ENCODE data around the gene ZNF385B.
"Not testable (repeated sequence)": the region's sequence is repeated elsewhere in the genome, so short reads cannot be mapped to it uniquely, and the experiment has no call there.

ZNF385B gene

DNA sequence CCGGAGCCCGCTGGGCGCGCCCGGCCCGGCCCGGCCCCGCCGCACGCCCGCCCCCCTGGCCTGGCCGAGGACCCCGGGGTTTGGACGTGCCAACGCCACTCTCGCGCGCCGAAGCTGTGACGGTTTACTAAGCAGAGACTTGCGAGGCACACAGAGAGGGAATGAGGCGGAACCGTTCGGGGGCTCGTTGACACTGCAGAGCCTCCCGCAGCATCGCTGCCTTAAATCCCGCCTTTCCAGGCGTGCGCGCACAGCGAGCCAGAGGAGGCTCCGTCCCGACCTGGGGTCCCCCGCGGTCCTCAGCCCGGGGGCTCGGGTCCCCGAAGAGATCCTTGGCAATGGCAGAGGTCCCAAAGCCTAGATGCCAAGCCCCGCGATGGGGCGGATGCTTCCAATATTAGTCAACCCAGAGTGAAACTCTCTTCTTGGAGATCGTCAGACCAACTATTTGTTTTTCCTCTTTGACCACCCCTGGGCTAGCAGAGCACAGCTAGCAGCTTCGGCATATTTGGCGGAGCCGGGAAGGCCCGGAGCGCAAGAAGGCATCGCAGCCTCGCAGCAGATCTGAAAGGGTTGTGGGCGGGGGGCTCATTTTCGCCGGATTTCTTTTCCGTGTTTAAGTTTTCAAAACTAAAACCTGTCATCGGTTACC lies at the start of gene ZNF385B:
ZNF385B (minus strand) TSS at position 197 of the 652 bp plus-strand sequence.
- no peak for DNase-seq (ENCODE audit: low spot score)

DNA sequence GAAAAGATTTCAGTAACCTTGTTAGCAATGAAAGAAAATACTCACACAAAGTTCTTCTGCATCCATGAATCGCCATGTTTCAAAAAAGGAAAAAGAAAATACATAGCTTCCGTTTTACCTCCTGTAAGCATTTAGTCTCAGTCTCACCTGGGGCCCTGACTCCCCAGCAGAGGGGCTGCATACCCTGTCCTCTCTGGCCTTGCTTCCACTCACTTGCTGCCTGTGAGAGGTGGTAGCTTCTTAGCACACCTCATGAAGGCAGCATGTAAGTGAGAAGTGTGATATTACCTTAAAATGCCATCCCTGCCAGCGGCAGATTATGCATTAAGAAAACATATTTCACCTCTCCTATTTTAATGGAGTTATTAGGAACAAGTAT lies 49.3 kb upstream of the ZNF385B start:
- no peak for DNase-seq (ENCODE audit: low spot score)

DNA sequence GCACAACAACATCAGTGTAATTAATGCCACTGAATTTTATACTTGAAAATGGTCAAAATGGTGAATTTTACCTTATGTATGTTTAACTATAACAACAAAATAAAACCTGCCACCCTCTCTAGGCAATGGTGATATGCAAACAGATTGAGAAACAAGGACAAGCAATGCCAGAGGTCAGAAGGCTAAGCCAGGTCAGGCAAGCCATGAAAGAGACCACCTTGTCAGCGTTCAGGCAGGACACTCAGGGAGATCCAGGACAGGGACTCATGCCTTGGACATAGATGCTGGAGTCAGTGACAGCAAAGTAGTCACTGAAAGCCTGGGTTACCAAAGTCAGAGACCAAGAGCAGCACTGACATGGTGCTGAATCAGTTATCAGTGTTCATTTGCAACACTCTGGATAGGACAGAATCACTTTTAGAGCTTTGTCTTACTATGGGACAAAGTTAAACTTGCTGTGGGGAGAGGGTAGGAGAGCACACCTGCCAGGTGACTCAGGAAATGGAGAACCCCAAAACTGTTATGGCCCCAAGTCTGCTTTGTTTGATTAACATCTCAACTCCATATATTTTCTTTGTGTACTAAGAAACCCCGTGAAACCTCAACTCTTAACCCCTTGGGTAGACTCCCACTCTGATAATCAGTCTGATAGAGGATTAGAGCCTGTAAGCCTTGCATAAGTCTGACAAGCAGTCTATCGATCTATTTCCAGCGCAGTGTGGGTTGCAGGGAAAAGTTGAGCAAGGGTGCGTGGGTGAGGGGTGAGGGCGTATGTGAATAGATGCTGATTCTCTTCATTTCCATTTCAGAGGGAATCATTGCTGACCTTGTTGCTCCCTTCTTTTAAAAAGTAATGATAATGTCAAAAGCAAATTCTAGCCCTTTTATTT lies 48.7 kb upstream of the ZNF385B start:
- DNase-seq (ENCODE audit: low spot score): no peak

DNA sequence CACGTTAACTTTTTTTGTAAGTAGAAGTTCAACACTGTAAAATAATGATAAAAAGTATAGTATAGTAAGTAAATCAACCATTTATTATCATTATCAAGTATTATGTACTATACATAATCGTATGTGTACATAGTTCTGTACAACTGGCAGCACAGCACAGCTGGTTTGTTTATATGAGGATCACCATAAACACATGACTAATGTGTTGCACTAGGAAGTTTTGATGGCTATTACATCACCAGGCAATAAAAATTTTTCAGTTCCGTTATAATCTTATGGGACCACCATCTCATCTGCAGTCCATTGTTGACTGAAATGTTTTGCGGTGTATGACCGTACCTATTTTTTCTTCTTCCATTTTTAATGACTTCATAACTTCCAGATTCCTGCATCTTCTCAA lies 39.2 kb upstream of the ZNF385B start:
- no peak for DNase-seq (ENCODE audit: low spot score)

DNA sequence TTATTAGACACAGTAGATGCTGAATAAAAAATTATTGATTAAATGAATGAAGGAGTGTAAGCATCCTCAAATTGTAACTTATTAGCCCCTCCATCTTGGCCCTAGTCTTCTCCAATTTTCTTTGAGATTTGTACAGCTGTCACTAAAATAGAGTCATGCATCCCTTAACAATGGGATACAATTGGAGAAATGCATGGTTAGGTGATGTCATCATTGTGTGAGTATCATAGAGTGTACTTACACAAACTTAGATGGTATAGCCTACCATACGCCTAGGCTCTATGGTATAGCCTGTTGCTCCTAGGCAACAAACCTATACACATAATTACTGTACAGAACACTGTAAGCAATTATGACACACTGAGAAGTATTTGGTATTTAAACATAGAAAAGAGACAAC lies 38.3 kb upstream of the ZNF385B start:
- no peak for DNase-seq (ENCODE audit: low spot score)

DNA sequence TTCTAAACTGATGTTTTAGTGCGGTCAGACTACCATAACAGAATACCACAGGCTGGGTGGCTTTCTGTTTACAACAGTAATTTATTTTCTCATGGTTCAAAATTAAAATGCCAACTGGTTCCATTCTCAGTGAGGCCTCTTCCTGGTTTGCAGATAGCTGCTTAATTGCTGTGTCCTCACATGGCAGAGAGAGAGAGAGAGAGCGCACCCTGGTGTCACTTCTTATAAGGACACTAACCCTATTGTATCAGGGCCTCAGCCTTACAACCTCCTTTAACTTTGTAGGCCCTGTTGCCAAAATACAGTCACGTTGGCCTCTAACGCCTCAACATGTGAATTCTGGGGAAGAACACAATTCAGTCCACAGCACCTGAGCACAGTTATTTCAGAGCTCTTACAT lies 37.5 kb upstream of the ZNF385B start:
- peak; percentile 35 for DNase-seq (ENCODE audit: low spot score)

DNA sequence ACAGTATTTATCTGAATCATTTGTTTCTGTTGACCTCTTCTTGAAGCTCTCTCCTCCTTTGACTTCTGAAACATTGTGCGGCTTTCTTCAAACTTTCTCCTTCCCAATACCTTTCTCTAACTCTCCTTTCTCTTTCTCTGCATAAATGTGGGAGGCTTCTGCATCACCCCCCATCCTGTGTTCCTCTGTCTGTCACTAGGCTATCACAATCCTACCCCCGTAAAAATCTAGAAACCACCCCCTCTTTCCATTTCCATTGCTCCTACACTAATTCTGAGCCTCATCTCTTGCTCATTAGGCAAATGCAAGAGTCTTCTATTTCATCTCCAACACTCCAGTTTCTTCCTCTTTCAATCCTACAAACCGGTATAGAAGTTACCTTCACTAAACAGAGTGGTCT lies 32.2 kb upstream of the ZNF385B start:
- DNase-seq (ENCODE audit: low spot score): no peak

DNA sequence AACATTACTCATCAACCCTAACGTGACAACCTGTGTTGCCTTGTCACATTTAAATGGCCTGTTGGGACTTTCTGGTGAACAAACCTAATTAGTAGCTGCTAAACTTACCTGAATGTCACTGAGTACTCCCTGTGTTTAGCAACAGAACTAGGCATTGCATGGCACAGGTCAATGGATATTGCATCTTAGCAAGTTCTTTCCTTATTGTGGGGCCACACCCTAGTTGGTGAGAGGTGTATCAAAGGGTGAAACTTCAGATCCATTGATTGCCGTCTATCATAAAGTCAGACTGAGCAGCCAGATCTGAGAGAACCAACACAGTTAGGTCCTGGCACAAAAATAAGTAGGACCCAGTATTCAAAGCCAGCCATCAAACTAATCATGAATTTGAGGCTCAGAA lies 29.8 kb upstream of the ZNF385B start:
- DNase-seq (ENCODE audit: low spot score): no peak

DNA sequence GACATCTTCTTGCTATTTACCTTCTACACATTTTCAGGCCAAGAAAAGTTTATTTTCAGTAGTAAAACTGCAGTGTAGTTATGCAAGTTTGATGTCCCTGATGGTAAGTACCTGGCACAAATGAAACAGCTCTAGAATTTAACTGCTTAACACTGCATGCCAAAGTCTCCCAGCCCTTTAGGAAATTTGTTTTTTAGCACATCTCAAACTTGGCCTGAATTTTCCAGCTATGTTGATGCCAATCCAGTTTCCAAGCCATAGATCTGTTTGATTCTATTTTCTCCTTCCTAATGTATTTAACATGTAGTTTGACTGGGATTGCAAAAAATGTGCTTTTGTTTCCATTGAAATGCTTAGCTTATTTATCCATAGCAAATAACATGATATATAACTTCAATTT lies 29.3 kb upstream of the ZNF385B start:
- DNase-seq (ENCODE audit: low spot score): no peak

DNA sequence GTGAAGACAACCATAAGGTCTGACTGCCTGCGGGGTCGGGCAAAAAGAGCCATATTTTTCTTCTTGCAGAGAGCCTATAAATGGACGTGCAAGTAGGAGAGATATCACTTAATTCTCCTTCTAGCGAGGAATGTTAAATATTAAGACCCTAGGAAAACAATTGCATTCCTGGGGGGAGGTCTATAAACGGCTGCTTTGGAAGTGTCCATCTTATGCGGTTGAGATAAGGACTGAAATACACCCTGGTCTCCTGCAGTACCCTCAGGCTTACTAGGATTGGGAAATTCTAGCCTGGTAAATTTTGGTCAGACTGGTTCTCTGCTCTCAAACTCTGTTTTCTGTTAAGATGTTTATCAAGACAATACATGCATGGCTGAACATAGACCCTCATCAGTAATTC lies 27.2 kb upstream of the ZNF385B start:
- not testable (repeated sequence) for DNase-seq (ENCODE audit: low spot score)

DNA sequence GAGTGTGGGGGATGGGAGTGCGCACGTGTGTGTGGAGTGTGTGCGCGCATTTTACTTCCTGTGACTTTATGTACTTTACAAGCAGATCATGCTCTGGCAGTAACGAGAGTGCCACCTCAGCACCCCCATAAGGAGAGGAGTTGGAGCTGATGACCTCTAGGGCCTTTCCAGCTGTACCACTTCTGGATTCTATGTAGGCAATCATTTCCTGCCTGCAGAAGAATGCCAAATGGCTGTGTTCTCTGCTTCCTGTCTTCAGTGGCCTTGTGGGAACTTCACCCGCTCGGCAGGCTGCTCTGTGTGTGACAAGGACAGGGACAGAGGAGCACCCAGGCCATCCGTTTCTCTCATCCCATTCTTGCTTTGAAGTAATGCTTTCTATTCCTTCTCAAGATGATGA lies 22.8 kb upstream of the ZNF385B start:
- no peak for DNase-seq (ENCODE audit: low spot score)

DNA sequence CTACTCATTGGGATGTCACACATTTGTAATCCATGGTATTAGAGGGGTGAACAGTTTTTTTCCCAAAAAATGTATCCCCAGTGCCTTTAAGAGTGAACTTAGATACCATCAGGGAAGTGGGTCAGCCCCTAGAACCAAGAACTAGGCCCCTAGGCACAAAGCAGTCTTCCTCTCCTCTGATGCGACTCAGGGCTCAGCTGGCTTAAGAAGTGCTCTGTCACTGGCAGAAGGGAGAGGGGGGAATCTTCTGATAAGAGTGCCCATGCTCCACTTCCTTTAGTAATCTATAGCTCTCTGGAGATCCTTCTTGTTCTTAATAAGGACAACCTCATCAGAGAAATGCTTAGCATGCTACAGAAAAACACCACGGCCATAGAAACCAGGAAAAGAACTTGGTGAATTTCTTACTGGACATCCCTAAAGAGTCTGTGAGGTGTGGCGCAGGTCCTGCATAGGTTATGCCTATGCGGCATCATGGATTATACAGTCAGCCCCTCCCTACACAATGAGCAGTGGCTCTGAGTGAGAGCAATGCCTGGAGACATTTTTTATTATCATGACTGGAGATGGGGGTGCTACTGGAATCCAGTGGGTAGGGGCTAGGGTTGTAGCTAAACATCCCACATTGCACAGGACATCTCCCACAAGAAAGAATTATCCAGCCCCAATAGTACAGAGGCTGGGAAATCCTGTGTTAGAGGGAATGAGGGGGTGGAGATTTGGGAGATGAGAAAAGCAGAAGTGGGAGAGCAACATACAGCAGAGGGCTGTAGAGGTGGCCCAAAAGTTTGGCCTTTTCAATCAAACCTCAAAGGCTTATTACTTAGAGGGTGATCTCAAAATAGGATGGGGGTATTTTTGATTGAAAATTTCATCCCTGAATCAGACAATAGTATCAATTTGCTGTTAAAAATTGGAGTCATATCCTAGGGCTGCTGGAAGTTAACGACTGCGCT lies 21.7 kb upstream of the ZNF385B start:
- no peak for DNase-seq (ENCODE audit: low spot score)

DNA sequence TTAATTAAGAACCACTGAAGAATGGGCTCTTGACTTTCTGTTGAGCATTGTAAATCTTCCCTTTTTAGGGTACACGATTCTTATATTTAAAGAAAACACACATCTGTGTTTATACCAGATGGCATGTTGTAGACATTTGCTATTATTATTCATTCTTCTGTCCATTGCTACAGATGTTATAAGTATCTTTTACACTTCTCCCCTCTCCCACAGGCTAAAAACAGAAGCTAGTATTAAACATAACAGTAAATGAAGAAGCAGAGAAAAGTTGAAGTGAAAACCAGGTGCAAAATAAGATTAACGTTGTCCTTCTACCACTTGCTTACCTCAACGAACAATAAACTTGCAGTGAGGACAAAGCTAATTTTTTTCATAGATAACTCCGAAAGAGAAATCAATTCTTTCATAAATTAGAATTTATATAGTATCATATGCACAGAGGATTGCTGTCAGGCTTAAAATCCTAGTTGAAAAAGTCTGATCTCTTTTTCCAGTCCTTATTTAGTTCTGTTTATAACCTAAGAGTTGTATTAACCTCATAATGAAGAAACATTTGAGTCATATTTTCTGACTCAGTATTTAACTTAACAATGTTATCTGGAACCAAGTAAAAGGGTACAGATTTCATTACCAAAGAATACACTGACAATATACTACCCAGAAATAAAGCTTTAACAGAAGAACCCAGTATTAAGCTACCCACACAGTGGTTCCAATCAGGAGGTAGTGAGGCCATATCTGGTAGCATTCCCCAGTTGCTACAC lies 16.4 kb upstream of the ZNF385B start:
- no peak for DNase-seq (ENCODE audit: low spot score)

DNA sequence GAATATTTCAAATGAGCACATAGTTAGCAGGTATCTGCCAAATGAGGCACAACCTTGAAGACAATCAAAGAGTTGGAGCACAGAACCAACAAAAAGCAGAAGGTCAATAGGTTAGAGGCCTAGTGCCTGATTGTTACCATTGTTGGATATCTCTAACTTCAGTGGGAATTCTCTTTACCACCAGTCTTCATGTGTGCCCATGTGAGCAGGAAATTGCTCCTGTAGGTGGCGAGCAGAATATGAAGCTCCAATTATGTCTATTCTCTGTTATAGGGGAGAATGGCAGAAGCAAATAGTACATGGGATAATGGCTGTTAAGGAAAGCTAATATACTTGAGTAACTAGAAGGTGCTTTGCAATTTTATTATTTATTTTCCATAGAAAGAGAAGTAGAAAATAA lies 14.9 kb upstream of the ZNF385B start:
- DNase-seq (ENCODE audit: low spot score): no peak

DNA sequence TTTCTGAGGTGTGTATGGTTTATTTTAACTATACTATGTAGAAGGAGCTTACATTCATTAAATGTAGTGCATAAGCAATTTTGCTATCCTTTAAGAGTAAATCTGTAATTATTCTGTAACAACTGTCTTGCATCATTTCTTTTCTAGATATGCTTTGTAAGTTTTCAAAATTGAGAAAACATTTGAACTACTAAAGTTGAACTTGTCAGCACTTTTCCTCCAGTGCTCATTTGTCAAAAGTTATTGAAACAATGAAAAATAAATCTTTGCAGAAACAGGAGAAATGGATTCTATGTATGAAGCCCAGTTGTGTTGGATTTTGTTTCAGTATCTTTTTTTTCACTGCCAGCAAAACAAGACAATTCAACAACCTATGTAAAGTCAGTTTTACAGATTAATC lies 14.5 kb upstream of the ZNF385B start:
- no peak for DNase-seq (ENCODE audit: low spot score)

DNA sequence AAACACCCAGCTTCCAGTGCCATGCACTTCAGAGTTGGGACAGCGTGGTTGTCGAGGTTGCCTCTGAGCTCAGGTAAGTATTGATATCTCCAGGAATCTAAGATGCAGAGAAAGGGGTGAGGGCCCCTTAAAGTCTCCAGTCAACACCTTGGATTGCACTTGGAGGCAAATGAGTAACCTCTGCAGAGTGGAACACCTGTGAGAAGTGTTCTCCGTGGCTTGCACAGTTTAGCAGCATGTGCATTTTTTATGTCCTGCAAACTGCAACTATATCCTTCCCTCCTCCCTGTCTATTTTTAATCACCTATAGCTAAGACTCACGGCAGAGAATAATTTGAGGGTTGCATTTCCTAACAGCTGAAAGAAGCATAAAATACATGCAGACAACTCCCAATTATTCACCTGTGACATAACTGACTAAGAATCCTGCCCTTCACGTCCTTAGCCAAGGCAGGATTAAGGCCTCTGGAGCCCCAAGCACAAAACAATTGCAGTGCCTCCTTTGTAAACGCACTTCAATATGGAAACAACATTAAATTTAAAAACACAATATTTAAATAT lies 1.6 kb upstream of the ZNF385B start:
- no peak for DNase-seq (ENCODE audit: low spot score)

DNA sequence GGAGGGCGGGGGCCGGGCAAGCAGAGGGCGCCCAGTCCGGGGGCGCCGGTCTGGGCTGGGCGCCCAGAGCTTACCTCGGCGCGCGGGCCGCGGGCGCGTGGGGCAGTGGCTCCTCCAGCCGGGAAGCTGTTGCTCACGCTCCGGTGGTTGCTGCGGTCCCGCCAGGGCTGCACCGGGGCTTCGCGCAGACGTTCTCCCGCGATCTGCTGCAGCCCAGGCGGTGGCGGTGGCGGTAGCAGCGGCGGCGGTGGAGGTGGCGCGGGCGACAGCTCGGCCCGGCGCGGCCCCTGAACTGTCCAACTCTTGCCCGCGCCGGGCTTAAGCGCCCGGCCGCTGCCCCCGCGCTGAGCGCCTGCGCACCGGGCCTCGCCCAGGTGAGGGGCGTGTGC lies 391 bp downstream of the ZNF385B start:
- DNase-seq (ENCODE audit: low spot score): no peak

DNA sequence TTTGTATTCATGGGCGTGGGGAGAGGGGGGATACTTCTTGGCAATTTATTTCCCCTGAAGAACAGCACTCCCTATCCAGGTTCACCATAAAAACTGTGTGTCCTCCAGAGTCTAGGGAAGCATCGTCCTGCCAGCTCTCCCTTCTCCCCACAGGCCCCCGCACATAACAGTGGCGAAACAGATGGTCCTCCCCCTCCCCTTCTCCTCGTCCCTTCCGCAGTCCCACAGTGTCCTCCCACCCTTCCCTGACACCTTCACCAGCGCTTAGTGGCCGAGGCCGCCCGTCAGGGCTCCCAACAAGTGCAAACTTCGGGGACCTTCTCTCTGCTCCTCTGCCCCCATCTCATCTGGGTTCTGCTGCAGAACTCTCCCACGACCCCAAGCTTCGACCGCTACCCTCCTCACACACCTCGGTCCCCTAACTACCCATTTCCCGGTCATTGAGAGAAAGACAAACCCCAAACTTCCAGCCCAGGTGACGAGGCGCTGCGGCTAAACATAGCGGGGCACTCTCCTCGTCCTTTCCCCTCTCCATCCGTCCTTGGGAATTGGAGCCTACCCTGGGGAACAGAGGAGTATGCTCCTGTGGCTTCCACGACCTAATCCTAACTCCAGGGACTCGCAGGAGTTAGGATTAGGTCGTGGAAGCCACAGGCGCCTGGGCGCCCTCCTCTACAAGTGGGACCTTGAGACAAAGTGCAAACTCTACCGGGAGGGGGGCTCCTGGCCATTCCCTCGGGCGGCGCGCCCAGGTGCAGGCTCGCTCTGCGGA lies 971 bp downstream of the ZNF385B start:
- DNase-seq (ENCODE audit: low spot score): no peak

DNA sequence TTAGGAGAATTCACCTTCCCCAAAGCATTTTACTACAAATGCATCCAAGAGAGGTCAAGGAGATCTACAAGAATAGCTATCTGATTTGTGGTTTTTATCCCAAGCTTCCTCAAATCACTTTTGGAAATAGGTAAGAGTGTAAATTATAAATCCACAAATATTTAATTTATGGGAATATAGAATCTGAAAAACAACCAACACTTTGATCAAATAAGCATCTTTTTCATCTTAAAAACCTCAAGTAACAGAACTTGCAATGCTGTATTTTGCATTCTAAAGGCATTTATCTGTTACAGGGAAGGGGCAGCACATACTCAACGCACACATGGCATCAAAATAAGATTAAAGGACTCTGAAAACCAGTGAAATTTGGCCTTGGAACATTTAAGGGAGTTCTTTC lies 1.9 kb downstream of the ZNF385B start:
- no peak for DNase-seq (ENCODE audit: low spot score)

DNA sequence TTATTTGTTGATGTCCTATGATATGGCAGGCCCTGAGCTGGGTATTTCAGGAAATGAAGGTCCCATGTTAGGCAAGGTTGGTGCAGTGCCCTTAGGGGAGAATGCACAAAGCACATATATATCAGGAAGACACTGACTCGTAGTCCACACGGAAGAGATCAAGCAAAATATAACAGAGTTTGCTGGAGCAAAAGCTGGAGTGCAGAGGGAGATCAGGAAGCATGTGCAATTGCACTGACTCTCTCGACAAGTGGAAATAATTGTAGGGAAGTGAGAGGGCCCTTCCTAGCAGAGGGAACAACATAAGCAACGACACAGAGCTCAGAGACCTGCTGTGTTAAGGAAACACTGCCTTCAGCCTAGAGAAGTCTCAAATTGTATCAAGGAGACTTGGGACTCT lies 4.2 kb downstream of the ZNF385B start:
- no peak for DNase-seq (ENCODE audit: low spot score)

DNA sequence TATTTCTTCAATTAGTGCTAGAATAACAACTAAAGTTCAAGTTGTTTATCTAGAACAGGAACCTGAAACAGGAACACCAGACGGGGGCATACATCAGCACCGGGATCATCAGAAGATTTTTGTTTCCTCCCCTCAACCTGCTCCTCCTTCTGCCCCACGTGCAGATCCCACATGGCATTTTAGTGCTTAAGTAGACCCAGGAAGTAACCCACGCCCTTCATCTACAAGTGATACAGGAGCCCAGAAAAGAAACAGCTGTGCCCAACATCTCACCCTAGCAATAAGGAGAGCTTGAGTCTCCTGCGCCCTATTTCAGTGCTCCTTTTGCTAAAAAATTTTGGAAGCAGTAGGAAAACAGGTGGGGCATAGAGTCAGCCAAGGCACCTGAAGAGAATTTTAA lies 5.2 kb downstream of the ZNF385B start:
- DNase-seq (ENCODE audit: low spot score): no peak
